Measurements from ENCODE around the gene UBALD2.
"Not testable (repeated sequence)": the region's sequence is repeated elsewhere in the genome, so short reads cannot be mapped to it uniquely, and the experiment has no call there.

UBALD2 gene

DNA sequence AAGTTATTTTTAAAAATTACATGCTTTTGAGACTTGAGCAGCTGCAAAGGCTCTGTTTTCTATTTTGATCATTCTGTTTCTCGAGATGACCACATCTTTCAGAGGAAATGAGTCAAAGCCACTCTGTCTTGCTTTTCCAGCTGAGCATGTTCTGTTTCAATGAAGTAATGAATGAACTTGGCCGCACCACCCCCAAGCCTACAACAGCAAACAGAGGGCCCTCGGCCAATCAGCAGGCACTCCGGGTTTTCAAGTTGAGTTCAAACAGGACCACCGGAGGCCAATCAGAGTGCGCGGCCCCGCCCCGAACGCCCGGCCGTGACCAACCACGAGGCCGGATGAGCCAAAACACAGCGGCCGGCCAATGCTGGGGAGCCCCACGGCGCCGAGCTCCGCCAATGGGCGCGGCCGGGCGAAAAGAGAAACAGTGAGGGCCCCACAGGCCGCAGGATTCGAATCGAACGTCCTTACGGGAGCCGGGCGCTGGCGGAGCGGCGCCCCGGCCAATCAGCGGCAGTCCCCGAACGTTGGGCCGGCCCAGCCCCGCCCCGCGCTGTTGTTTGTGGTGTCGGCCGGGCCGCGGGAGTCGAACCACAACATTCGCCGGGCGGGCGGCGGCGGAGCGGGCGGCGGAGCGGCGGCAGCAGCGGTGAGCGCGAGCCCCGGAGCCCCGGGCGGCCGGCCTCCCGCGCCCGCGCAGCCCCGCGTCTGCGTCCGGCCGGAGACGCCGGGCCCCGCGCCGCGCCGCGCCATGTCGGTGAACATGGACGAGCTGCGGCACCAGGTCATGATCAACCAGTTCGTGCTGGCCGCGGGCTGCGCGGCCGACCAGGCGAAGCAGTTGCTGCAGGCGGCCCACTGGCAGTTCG is at the start of gene UBALD2:
Gene UBALD2, plus strand, starts transcription at position 594 of the 869 bp plus-strand sequence. Its CDS starts 158 bp downstream, at position 752.
- peak; percentile 94 to 99 (median 96) for DNase-seq

- DNase-seq, result no peak
These were observed 48.1 kb upstream of the UBALD2 start for GRCh38 chr17:76217081-76217480.

DNA sequence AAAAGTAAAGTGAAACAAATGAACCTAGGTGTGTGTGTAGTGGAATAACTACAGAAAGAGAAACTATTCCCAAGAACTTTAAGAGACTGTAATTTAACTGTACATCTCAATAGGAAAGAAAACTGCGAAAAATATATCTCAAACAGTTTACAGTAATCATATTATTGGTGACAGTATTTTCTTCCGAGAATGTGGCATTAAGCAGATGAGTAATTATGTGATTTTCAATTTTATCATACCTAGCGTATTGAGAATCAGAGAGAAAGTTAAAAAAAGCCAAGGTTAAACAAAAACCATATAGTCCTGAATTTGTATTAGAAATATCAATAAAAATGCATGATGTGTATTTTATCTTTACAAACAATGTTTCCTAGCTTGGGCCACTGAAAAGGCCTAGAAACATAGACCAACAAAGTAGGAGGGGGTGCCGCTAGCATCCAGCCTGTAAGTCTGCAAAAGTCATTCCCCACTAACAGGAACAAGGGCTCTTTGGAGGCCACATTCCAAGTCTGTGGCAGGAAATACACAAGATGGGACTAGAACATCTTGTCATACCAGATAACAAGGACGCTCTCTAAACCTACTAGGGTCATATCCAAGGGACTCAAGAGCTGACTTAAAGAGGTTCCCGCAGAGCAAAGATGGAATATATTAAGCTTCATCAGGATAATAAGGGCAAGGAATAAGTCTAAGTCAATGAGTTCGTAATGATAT is 45.3 kb upstream of the UBALD2 start:
- no peak for DNase-seq

DNA sequence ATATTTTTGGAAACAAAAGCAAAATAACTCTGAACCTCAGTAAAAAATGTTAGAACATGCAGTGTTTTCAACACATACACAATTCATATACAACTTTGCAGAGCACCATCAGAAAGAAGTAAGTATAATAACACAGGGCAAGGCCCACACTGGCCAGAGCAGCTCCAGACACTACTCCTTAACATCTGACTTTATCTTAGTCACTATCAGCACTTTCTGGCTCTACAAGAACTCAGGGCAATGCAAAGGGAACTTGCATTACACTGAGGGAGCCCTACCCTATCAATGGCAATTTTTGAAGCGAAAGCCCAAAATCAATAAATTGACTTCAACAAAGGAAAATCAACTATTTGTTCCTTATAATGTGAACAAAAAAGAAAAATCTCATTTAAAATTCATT is 41.3 kb upstream of the UBALD2 start:
- DNase-seq, result no peak

DNA sequence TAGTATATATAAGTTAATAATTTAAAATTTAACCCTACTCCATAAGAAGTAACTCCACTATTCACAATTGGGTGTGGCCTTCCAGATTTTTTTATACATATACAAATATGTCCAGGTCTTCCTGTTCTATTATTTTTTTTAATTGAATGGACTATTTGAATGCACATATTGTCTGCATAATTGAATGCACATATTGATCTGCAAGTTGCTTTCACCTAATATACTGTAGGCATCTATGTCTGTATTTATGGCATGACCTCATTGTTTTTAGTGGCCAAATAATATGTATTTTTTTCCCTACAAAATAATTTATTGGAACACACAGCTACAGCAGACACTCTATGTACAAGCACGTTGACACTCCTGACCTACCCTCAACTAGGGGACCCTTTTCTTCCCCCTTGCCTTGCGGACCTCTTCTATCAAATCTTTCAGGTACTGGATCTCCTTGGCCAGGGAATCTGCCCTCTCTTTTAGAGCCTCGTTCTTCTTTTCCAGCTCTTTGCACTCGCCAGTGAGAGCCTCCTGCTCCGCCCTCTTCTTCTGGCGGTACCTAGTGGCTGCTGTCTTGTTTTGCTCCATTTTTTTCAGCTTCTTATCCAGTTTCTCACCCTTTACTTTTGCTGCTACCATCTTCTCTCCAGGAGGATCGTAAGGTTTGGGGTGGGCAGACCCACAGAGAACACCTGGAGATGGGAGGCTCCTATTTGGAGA is 39.6 kb upstream of the UBALD2 start:
- not testable (repeated sequence) for DNase-seq

DNA sequence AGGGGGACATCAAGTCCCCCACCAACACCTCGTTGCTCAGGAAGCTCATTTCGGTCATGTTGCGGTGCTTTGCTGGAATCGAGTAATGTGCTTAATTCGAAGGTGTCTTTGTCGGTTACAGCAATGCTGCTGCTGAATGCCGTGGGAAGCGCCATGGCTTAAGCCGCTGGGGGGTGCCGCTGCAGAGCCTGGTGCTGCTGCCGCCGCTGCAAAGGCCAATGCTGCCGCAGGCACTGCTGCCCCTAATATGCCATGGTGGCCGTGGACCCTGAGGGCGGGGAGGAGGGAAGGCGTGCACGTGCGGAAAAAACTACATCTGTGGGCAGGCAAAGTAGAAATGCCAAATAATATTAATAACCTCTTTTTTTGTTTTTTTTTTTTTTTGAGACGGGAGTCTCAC is 38.4 kb upstream of the UBALD2 start:
- not testable (repeated sequence) for DNase-seq

DNA sequence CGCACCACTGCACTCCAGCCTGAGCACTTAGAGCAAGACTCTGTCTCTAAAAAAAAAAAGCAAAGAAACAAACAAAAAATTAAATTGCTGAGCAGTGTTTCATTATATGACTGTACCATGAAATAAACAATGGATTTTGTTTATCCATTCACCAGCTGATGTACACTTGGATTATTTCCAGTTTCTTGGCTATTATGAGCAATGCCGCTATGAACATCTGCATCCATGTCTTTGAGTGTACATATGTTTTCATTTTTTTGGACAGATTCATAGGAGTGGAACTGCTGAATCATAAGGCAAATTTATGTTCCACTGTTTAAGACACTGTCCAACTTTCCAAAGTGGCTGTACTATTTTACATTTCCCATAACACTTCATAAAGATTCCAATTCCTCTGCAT is 32.8 kb upstream of the UBALD2 start:
- no peak for DNase-seq

GRCh38 chr17:76233588-76234353 is 31.4 kb upstream of the UBALD2 start:
- no peak for DNase-seq

- DNase-seq, result no peak
These were observed 30.8 kb upstream of the UBALD2 start for GRCh38 chr17:76234354-76234679.

DNA sequence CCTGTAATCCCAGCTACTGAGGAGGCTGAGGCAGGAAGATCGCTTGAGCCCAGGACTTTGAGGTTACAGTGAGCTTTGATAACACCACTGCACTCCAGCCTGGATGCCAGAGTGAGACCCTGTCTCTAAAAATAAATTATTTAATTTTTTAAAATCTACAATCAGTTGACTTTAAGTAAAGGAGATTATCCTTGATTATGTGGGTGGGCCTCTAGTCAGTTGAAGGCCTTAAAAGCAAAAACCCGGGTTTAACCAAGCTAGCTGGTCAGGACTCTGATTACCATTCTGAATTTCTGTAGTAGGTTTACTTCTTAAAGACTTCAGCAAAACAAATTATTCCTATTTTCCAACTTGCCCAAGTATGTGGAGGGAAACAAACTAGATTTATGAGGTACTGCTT is 29.3 kb upstream of the UBALD2 start:
- no peak for DNase-seq

DNA sequence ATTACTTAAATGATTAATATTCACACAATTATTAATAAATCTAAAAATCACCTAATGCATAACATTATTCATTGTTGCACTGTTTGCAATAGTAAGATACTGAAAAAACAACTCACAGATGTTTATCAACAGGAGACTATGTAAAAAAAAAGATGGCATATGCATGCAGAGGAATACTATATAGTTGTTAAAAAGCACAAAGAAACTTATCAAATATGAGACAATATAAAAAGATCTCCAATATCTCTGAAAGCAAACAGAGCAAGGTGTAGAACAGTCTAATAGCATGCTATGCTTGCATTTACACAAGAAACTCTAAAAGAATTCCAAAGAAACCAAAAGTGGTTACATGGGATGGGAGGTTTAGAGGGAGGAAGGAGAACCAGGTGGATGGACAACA is 28.5 kb upstream of the UBALD2 start:
- DNase-seq, result no peak

DNA sequence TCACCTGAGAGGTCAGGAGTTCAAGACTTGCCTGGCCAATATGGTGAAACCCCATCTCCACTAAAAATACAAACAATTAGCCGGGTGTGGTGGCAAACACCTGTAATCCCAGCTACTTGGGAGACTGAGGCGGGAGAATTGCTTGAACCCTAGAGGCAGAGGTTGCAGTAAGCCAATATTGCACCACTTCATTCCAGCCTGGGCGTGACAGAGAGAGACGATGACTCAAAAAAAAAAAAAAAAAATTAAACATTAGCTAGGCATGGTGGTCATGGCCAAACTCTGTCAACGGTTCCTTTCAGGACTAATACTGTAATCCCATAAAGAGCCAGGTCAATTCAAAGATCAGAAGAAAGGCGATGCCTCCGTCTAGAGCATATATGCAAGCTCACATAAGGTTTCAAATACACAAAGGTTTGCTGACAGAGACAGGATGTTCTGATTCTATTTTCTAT is 27.3 kb upstream of the UBALD2 start:
- DNase-seq, result peak in 1 of 6 experiments; percentile 23

DNA sequence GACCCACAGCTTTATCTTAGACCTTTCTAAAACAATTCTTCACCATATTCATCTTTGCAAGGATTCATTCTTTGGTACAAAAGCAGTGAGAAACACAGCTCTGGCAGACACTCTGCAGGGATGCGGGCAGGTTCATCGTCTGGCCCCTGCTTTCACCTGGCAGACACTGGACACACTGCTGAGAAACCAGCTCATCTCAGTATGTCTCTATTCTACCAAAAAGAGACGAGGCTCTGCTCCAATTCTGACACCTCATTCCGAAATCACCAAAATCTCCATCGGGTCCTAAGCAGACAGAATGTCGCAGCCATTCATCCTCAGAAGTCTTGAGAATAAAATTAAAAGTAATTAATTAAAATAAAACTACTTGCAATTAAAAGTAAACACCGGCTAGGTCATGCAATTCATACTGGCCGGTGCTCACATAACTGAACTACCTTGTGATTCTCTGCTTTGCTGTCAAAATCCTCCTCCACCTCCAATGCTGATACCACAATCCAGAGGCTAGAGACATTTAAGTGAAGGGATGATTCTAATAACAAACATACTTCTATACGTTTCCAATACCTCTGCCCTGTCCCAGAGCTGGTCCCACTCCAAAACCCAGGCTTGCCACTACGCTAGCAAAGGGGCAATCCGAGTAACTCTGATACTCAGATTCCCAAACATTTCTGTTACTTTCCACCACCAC is 26.2 kb upstream of the UBALD2 start:
- peak in 1 of 6 experiments; percentile 33 for DNase-seq

- peak in 2 of 6 experiments; percentile 27 to 39 for DNase-seq
These were observed 25.4 kb upstream of the UBALD2 start for GRCh38 chr17:76239538-76240274.

GRCh38 chr17:76240461-76241203 is 24.5 kb upstream of the UBALD2 start, which contains the start of gene RNF157:
Gene RNF157, minus strand, starts transcription at chr17:76240493. Its CDS starts 253 bp downstream, at chr17:76240240.
- peak; percentile 51 to 73 (median 60) for DNase-seq

GRCh38 chr17:76241204-76241538 is 24.0 kb upstream of the UBALD2 start:
- DNase-seq, result peak in 1 of 6 experiments; percentile 32

GRCh38 chr17:76241691-76242255 is 23.4 kb upstream of the UBALD2 start:
- DNase-seq, result no peak

GRCh38 chr17:76243826-76244679 is 21.1 kb upstream of the UBALD2 start:
- DNase-seq, result peak in 2 of 6 experiments; percentile 8 to 14

DNA sequence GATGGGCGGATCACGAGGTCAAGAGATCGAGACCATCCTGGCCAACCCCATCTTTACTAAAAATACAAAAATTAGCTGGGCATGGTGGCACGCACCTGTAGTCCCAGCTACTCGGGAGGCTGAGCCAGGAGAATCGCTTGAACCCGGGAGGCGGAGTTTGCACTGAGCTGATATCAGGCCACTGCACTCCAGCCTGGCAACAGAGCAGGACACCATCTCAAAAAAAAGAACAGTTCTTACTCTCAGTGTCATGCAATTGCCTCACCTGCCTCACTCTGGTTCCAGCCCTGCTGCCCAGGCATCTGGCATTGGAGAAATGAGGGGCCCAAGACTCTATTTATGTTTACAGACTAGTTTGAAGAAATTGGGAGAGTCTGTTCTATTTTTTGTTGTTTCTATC is 20.4 kb upstream of the UBALD2 start:
- not testable (repeated sequence) for DNase-seq
